Mucosa of descending colon (tissue), 3 donors: ENCODE results near the gene SDK2. TPM values are rescaled to one million over a fixed set of nuclear protein-coding genes. Genes with fewer than 3 reads are reported as not detected.
"Not testable (repeated sequence)": the region's sequence is repeated elsewhere in the genome, so short reads cannot be mapped to it uniquely, and the experiment has no call there.

Source experiments
- ATAC-seq: fragments of 200-7000 bp; cut with Tn5 transposase; one replicate; pipeline ENCODE4 v1.9.1; 2020; ENCODE audit warnings: mild to moderate bottlenecking, moderate library complexity
- DNase-seq, 3 donors: peaks; one replicate each; pipeline ENCODE4 v3.0.0-alpha.2; 2020
- H3K36me3 ChIP-seq: fragments of 200-600 bp; one replicate; pipeline ENCODE4 v1.8.0; 2021; ENCODE audit warnings: low read depth, mild to moderate bottlenecking
- H3K4me1 ChIP-seq: fragments of 200-600 bp; one replicate; pipeline ENCODE4 v1.8.0; 2021; ENCODE audit warnings: low read depth, mild to moderate bottlenecking
- H3K4me3 ChIP-seq: fragments of 200-600 bp; one replicate; pipeline ENCODE4 v1.8.0; 2021; ENCODE audit warnings: mild to moderate bottlenecking
- H3K9me3 ChIP-seq: fragments of 200-600 bp; one replicate; pipeline ENCODE4 v1.8.0; 2021; ENCODE audit warnings: mild to moderate bottlenecking
- intact Hi-C, 2 donors: fragments of 100-400 bp; cut with DNase I in 1 of 2; cut with micrococcal nuclease in 1 of 2; formaldehyde crosslinking; loops; one replicate each; pipeline versions ENCODE4 v1.11.0 to v1.11.1; 2022; cut with DNase I, micrococcal nuclease
- total RNA-seq, 3 donors: library from RNA; stranded (reverse); fragmentation: NEBNext Ultra II Directional in 2 of 3; extraction: Animal tissue kit (Norgen Biotek cat#: 25700) in 2 of 3; gene quantifications; one replicate each; pipeline versions ENCODE4 v1.2.1 to v1.2.4, GENCODE V29; 2021 to 2023
- TF ChIP-seq, protein P1 (sequence below): fragments of 200-600 bp; IDR thresholded peaks from one replicate; pipeline ENCODE4 v1.8.0; 2022; ENCODE audit warnings: antibody characterized with exemption, mild to moderate bottlenecking
- donor health status: DM: no; HTN: no; CAD: no; lungs with moderate emphysema.
- donor health status: DM: no; HTN: no; CAD: no.
- donor health status: DM: no; HTN: yes; CAD: no.

Gene SDK2
- total RNA-seq, 3 donors from 2014 or later = 1.2 to 1.6 (median 1.3) TPM

DNA sequence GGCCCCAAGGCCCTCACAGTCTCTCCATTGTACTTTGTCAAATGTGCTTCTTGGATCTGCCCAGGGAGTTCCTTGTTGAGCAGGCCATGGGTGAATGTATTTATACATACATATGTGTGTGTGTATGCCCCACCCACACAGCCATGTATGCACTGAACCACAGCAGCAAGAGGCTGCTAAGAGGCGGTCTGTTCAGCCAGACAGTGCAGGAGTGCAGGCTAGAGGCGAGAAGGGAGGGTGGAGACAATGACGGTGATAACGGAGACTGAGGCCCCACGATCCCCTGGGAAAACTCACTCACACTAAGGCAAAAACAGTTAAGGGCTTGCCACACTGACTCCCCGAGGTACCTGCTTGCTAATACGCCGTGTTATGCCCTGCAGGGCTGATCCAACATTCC, 181.4 kb downstream of the SDK2 start:
- ATAC-seq = no peak
- TF ChIP-seq, protein P1, sequence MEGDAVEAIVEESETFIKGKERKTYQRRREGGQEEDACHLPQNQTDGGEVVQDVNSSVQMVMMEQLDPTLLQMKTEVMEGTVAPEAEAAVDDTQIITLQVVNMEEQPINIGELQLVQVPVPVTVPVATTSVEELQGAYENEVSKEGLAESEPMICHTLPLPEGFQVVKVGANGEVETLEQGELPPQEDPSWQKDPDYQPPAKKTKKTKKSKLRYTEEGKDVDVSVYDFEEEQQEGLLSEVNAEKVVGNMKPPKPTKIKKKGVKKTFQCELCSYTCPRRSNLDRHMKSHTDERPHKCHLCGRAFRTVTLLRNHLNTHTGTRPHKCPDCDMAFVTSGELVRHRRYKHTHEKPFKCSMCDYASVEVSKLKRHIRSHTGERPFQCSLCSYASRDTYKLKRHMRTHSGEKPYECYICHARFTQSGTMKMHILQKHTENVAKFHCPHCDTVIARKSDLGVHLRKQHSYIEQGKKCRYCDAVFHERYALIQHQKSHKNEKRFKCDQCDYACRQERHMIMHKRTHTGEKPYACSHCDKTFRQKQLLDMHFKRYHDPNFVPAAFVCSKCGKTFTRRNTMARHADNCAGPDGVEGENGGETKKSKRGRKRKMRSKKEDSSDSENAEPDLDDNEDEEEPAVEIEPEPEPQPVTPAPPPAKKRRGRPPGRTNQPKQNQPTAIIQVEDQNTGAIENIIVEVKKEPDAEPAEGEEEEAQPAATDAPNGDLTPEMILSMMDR = no peak
- no peaks in the 10 kb centered on the region for H3K4me1 ChIP-seq
- H3K4me3 ChIP-seq = no peak overlapping the region
- H3K9me3 ChIP-seq = no peaks in the 10 kb centered on the region
- DNase-seq = no peak
- intact Hi-C loops = no loop called here
- no peaks in the 10 kb centered on the region for H3K36me3 ChIP-seq

DNA sequence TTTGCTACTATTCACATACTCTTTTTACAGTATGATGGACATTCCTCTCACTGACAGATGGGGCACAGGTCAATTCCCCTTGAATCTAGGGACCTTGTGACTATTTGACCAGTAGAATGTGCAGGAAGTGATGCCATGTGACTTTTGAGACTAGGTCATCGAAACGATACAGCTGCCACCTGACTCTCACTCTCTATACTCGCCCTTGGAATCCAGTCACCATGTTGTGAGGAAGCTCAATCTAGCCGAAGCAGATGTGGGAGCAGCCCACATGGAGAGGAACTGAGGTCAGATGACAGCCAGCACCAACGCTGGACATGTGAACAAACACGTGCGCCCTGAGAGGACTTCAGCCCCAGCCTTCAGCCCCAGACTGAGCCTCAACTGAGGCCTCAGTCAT, 184.3 kb downstream of the SDK2 start:
- H3K4me1 ChIP-seq = no peaks in the 10 kb centered on the region
- no peaks in the 10 kb centered on the region for H3K36me3 ChIP-seq
- no peak for DNase-seq
- TF ChIP-seq, protein P1 = no peak
- no peak overlapping the region for H3K4me3 ChIP-seq
- intact Hi-C loops = no loop called here
- ATAC-seq = no peak
- H3K9me3 ChIP-seq = no peaks in the 10 kb centered on the region

DNA sequence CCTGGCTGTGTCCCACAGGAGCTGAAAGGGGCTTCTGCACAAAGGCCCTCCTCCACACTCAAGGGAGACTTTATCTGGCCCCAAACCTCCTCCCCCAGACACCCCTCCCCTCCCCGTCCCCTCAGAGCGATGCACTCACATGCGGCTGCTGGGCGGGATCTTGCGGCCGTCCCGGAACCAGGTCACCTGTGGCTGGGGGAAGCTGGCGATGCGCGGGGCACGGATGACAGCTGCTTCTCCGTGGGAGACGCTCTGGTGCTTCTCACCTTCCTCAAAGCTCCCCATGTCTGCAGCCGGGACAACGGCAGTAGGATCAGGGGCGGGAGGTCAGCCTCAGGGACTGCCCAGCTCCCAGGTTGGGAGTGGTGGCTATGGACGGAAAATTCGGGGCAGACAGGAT, 188.5 kb downstream of the SDK2 start:
- Histone ChIP-seq H3K9me3 (no peaks in the 10 kb centered on the region), H3K4me3 (no peak overlapping the region), H3K4me1 (no peaks in the 10 kb centered on the region), H3K36me3 (no peaks in the 10 kb centered on the region)
- no peak for DNase-seq
- ATAC-seq = no peak
- intact Hi-C loops = no loop called here
- TF ChIP-seq, protein P1 = no peak

DNA sequence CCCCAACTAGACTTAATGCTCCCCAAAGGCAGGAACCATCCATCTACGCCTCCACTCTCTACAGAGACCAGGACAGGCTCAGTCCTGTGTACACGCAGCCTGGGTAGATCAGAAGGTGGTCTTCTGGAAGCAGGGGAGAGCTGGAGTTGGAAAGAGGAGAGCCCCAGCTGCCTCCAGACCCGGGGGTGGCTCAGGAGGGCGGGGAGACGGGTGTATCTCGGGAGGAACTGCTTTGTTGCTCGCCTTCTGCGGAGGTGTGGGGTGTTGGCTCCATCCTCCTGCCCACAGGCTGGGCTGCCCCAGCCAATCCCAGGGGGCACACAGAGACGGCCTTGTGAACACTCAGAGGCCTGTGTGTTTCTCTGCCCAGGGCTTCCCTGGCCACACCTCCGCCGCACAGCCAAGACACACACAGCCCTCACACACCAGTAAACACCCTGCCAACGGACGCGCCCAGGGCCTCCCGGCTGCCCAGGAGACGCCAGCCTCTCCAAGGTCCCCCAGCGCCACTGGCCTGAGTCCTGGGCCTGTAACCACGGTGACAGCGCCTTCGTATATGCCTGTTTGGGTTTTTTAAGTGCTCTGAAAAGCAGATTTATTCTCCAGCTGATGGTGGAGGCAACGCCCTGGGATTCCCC, 189.1 kb downstream of the SDK2 start:
- Histone ChIP-seq H3K9me3 (no peaks in the 10 kb centered on the region), H3K36me3 (no peaks in the 10 kb centered on the region), H3K4me1 (no peaks in the 10 kb centered on the region), H3K4me3 (no peak overlapping the region)
- ATAC-seq = peak; percentile 79
- intact Hi-C loops = no loop called here
- DNase-seq = peak in 2 of 3 donors; percentile 41 to 44
- TF ChIP-seq, protein P1 = no peak

DNA sequence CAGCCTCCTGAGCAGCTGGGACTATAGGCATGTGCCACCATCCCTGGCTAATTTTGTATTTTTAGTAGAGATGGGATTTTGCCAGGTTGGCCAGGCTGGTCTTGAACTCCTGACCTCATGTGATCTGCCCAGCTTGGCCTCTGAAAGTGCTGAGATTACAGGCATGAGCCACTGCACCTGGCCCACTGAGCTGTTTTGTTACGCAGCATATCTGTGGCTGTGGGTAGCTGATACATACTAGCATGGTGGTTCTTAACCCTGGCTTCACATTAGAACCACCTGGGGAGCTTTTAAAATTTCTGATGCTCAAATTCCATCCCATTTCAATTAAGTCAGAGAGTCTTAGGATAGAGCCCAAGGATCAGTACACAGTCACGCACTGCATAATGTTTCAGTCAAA, 190.8 kb downstream of the SDK2 start:
- ATAC-seq, intact Hi-C loops, H3K9me3 ChIP-seq, H3K4me1 ChIP-seq, H3K4me3 ChIP-seq, DNase-seq, H3K36me3 ChIP-seq: not testable (repeated sequence)

DNA sequence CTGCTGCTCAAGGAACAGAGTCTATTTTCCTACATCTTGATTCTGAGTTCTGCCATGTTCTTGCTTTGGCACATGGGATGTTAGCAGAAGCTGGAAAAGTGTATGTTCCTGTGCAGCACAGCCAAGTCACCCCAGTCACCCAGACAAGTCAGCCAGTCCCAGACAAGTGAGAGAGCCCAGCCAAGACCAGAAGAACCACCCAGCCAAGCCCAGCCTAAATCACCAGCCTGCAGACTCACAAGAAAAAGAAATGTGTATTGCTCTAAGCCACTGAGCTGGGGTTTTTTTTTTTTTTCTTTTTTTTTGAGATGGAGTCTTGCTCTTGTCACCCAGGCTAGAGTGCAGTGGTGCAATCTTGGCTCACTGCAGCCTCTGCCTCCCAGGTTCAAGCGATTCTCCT, 191.2 kb downstream of the SDK2 start:
- no peak for DNase-seq
- no peaks in the 10 kb centered on the region for H3K36me3 ChIP-seq
- TF ChIP-seq, protein P1 = no peak
- H3K4me1 ChIP-seq = no peaks in the 10 kb centered on the region
- ATAC-seq = no peak
- H3K9me3 ChIP-seq = no peaks in the 10 kb centered on the region
- H3K4me3 ChIP-seq = no peak overlapping the region
- intact Hi-C loops = no loop called here
